ENCODE results near the gene TRIB2.
A peak's percentile ranks its signal among the peaks of the same experiment; 100 is the strongest.
"Not testable (repeated sequence)": the region's sequence is repeated elsewhere in the genome, so short reads cannot be mapped to it uniquely, and the experiment has no call there.

The TRIB2 gene

GRCh38 chr2:12716282-12717190, at the start of gene TRIB2:
Gene TRIB2 (plus strand): TSS chr2:12716936. CDS start chr2:12718308, 1,372 bp downstream.
- DNase-seq = peak; percentile 79

- DNase-seq = no peak
Measured at GRCh38 chr2:12669036-12669435, 47.7 kb upstream of the TRIB2 start.

- no peak for DNase-seq
Measured at GRCh38 chr2:12672711-12673315, 43.9 kb upstream of the TRIB2 start.

- DNase-seq = no peak
Measured at GRCh38 chr2:12674644-12675328, 42.0 kb upstream of the TRIB2 start.

- DNase-seq = no peak
Measured at GRCh38 chr2:12675352-12675795, 41.4 kb upstream of the TRIB2 start.

GRCh38 chr2:12675801-12676200, 40.9 kb upstream of the TRIB2 start:
- DNase-seq = no peak

GRCh38 chr2:12676771-12677170, 40.0 kb upstream of the TRIB2 start:
- no peak for DNase-seq

GRCh38 chr2:12678186-12678585, 38.5 kb upstream of the TRIB2 start:
- no peak for DNase-seq

- DNase-seq = no peak
Measured at GRCh38 chr2:12679550-12680072, 37.1 kb upstream of the TRIB2 start.

- DNase-seq = not testable (repeated sequence)
Measured at GRCh38 chr2:12680115-12680514, 36.6 kb upstream of the TRIB2 start.

- DNase-seq = no peak
Measured at GRCh38 chr2:12682017-12682416, 34.7 kb upstream of the TRIB2 start.

- DNase-seq = no peak
Measured at GRCh38 chr2:12683457-12684100, 33.2 kb upstream of the TRIB2 start.

- DNase-seq = no peak
Measured at GRCh38 chr2:12684471-12684936, 32.2 kb upstream of the TRIB2 start.

- DNase-seq = no peak
Measured at GRCh38 chr2:12685145-12685544, 31.6 kb upstream of the TRIB2 start.

- no peak for DNase-seq
Measured at GRCh38 chr2:12685956-12686355, 30.8 kb upstream of the TRIB2 start.

GRCh38 chr2:12686708-12687283, 29.9 kb upstream of the TRIB2 start:
- DNase-seq = no peak

- DNase-seq = no peak
Measured at GRCh38 chr2:12688091-12688490, 28.6 kb upstream of the TRIB2 start.

GRCh38 chr2:12688893-12689292, 27.8 kb upstream of the TRIB2 start:
- no peak for DNase-seq

- DNase-seq = no peak
Measured at GRCh38 chr2:12693509-12693908, 23.2 kb upstream of the TRIB2 start.

- DNase-seq = no peak
Measured at GRCh38 chr2:12694990-12695774, 21.6 kb upstream of the TRIB2 start.

- DNase-seq = no peak
Measured at GRCh38 chr2:12697617-12698016, 19.1 kb upstream of the TRIB2 start.

GRCh38 chr2:12700989-12701388, 15.7 kb upstream of the TRIB2 start:
- no peak for DNase-seq
